K562 (cell line): ENCODE measurements around the gene SLC39A13. TPM values are rescaled to one million over a fixed set of nuclear protein-coding genes. Genes with fewer than 3 reads are reported as not detected.

ENCODE experiments used
- CTBP1 ChIP-seq: fragments of 450-650 bp; IDR thresholded peaks from 2 replicates; pipeline ENCODE4 v1.6.1; 2016; ENCODE audit warnings: borderline replicate concordance
- DPF2 ChIP-seq: fragments of 450-650 bp; IDR thresholded peaks from 2 replicates; pipeline ENCODE4 v1.6.1; 2016
- IRF2 ChIP-seq: sonication (generic); formaldehyde crosslinking; IDR thresholded peaks from 2 replicates; pipeline ENCODE4 v1.8.1; 2022; ENCODE audit warnings: mild to moderate bottlenecking, missing genetic modification reagents
- MBD2 ChIP-seq: sonication (generic); IDR thresholded peaks from 2 replicates; pipeline ENCODE4 v1.6.1; 2016; ENCODE audit warnings: low read depth, borderline replicate concordance
- MEF2D ChIP-seq: conservative IDR thresholded peaks from 2 replicates; pipeline ENCODE4 v1.6.1; 2016; ENCODE audit warnings: low read depth, missing genetic modification characterization, missing compliant biosample characterization
- RAD51 ChIP-seq: fragments of 450-650 bp; IDR thresholded peaks from 2 replicates; pipeline ENCODE4 v1.7.1; 2016; ENCODE audit warnings: low read depth, mild to moderate bottlenecking, borderline replicate concordance
- RBM14 ChIP-seq: fragments of 200-400 bp; formaldehyde crosslinking; IDR thresholded peaks from 2 replicates; pipeline ENCODE4 v1.6.1; 2018; ENCODE audit warnings: low read depth, mild to moderate bottlenecking, low read length, moderate library complexity, borderline replicate concordance; ENCODE audit not compliant: insufficient read depth
- ZFP1 ChIP-seq: fragments of 450-650 bp; formaldehyde crosslinking; IDR thresholded peaks from 2 replicates; pipeline ENCODE4 v1.4.0; 2020; ENCODE audit warnings: mild to moderate bottlenecking, mixed read lengths
- ZNF445 ChIP-seq: fragments of 250-450 bp; sonication (Bioruptor Pico); IDR thresholded peaks from 2 replicates; pipeline ENCODE4 v1.4.0; 2020; ENCODE audit warnings: low read depth, mild to moderate bottlenecking, moderate library complexity
- ZNF589 ChIP-seq: fragments of 200-800 bp; sonication (Bioruptor generic); IDR thresholded peaks from 2 replicates; pipeline ENCODE4 v1.6.1; 2016; ENCODE audit warnings: low read depth, missing genetic modification characterization, missing compliant biosample characterization
- polyA plus RNA-seq, 8 experiments: library from polyadenylated mRNA; depleted of rRNA in 4 of 8; stranded (reverse) in 5 of 8; unstranded in 3 of 8; fragments of >200 nt; fragmentation: Nextera tagmentation in 2 of 8; fragmentation: Illumina TruSeq in 1 of 8; extraction: Ambion mirVana in 2 of 8; extraction: Trizol in 1 of 8; gene quantifications; 2 replicates each; pipeline versions ENCODE4 v1.2.1 to v1.2.3, GENCODE V29; 2011 to 2014; ENCODE audit warnings: inconsistent platforms in 1 of 8, missing spikeins in 1 of 8
- total RNA-seq, 7 experiments: library from RNA; depleted of rRNA in 6 of 7; stranded (reverse); fragments of >200 nt in 6 of 7; fragmentation: Illumina TruSeq in 2 of 7; extraction: Trizol in 2 of 7; gene quantifications; 2 replicates each; pipeline versions ENCODE4 v1.2.1 to v1.2.3, GENCODE V29; 2011 to 2021; ENCODE audit warnings: low replicate concordance in 1 of 7
- TF ChIP-seq, protein P1 (sequence below): fragments of 450-650 bp; IDR thresholded peaks from 2 replicates; pipeline ENCODE4 v1.6.1; 2016; ENCODE audit warnings: antibody characterized with exemption
- TF ChIP-seq, protein P2 (sequence below), 2 experiments: fragments of 450-650 bp in 1 of 2; sonication (generic) in 1 of 2; formaldehyde crosslinking in 1 of 2; IDR thresholded peaks; 2 replicates each; pipeline versions ENCODE4 v1.7.1 to v1.9.0; 2016 to 2022; ENCODE audit warnings: inconsistent platforms in 1 of 2, mild to moderate bottlenecking in 1 of 2, missing genetic modification reagents in 1 of 2
- TF ChIP-seq, protein P3 (sequence below), 2 experiments: IDR thresholded peaks; 2 replicates each; pipeline ENCODE4 v1.6.1; 2012; ENCODE audit warnings: improper control_type of control experiment in 2 of 2, low read depth in 2 of 2, low read length in 2 of 2, borderline replicate concordance in 1 of 2

Gene SLC39A13
- total and polyA plus RNA-seq, 9 of the 15 experiments (the other 6 are each of a cell fraction or from before 2014, with no cell fraction given), result 0.17 to 15.9 (median 3.2) TPM

DNA sequence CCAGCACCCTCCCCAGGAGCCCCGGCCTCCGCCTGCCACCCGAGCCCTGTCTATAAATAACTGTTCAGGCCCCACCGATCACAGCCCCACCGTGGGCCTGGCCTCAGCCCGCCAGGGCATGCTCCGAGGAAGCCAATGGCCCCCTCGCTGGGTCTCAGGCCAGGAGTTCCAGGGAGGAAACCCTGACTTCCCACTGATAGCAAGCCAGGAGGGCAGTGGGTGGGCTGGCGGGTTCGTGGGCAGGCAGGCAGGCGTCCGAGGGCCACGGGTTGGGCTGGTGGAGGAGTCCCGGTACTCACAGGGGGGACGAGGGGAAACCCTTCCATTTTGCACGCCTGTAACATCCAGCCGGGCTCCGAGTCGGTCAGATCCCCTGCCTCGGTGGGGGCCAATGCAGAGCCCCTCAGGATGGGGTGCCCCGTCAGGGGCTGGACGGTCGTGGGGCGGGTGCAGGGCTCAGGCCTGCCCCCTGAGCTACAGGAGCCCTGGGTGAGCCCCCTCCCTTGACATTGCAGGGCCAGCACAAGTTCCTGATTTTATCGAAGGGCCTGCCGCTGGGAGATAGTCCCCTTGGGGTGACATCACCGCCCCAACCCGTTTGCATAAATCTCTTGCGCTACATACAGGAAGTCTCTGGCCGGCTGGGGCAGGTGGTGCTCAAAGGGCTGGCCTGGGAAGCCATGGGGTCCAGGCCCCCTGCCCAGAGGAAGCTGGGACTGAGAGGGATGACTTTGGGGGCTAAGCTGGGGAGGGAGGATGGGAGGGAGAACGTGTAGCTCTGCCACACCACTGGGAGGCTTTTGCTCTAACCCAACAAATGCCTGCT is 30.2 kb upstream of the SLC39A13 start, which contains the start of gene SPI1 (continued):
- TF ChIP-seq CTBP1 (peak; percentile 75), DPF2 (peak; percentile 96), IRF2 (no peak), ZNF589 (CRISPR knock-in tag) (peak; percentile 87), MBD2 (peak; percentile 71), RBM14 (0 out of 2 replicates have a peak, but pooled peaks have one; percentile 60), RAD51 (no peak; the same call in 1 of the 2 replicates), MEF2D (tag) (peak; percentile 17), ZNF445 (CRISPR knock-in tag) (no peak), ZFP1 (no peak)
- TF ChIP-seq, protein P1, sequence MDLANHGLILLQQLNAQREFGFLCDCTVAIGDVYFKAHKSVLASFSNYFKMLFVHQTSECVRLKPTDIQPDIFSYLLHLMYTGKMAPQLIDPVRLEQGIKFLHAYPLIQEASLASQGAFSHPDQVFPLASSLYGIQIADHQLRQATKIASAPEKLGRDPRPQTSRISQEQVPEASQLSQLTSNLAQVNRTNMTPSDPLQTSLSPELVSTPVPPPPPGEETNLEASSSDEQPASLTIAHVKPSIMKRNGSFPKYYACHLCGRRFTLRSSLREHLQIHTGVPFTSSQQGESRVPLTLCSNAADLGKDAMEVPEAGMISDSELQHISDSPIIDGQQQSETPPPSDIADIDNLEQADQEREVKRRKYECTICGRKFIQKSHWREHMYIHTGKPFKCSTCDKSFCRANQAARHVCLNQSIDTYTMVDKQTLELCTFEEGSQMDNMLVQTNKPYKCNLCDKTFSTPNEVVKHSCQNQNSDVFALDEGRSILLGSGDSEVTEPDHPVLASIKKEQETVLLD, result peak; percentile 16; the same call in 1 of the 2 replicates
- TF ChIP-seq, protein P2, sequence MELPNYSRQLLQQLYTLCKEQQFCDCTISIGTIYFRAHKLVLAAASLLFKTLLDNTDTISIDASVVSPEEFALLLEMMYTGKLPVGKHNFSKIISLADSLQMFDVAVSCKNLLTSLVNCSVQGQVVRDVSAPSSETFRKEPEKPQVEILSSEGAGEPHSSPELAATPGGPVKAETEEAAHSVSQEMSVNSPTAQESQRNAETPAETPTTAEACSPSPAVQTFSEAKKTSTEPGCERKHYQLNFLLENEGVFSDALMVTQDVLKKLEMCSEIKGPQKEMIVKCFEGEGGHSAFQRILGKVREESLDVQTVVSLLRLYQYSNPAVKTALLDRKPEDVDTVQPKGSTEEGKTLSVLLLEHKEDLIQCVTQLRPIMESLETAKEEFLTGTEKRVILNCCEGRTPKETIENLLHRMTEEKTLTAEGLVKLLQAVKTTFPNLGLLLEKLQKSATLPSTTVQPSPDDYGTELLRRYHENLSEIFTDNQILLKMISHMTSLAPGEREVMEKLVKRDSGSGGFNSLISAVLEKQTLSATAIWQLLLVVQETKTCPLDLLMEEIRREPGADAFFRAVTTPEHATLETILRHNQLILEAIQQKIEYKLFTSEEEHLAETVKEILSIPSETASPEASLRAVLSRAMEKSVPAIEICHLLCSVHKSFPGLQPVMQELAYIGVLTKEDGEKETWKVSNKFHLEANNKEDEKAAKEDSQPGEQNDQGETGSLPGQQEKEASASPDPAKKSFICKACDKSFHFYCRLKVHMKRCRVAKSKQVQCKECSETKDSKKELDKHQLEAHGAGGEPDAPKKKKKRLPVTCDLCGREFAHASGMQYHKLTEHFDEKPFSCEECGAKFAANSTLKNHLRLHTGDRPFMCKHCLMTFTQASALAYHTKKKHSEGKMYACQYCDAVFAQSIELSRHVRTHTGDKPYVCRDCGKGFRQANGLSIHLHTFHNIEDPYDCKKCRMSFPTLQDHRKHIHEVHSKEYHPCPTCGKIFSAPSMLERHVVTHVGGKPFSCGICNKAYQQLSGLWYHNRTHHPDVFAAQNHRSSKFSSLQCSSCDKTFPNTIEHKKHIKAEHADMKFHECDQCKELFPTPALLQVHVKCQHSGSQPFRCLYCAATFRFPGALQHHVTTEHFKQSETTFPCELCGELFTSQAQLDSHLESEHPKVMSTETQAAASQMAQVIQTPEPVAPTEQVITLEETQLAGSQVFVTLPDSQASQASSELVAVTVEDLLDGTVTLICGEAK (IDR thresholded peaks at IDR 0.05), result 0 out of 2 replicates have a peak, but pooled peaks have one; percentile 29
- TF ChIP-seq, protein P2 (CRISPR knock-in tag; IDR thresholded peaks at IDR 0.05), result no peak
- TF ChIP-seq, protein P3, sequence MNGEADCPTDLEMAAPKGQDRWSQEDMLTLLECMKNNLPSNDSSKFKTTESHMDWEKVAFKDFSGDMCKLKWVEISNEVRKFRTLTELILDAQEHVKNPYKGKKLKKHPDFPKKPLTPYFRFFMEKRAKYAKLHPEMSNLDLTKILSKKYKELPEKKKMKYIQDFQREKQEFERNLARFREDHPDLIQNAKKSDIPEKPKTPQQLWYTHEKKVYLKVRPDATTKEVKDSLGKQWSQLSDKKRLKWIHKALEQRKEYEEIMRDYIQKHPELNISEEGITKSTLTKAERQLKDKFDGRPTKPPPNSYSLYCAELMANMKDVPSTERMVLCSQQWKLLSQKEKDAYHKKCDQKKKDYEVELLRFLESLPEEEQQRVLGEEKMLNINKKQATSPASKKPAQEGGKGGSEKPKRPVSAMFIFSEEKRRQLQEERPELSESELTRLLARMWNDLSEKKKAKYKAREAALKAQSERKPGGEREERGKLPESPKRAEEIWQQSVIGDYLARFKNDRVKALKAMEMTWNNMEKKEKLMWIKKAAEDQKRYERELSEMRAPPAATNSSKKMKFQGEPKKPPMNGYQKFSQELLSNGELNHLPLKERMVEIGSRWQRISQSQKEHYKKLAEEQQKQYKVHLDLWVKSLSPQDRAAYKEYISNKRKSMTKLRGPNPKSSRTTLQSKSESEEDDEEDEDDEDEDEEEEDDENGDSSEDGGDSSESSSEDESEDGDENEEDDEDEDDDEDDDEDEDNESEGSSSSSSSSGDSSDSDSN (IDR thresholded peaks at IDR 0.05; ENCODE audit: borderline replicate concordance in 1 of 2, low read depth in 2 of 2, low read length in 2 of 2), result 0 out of 4 replicates have a peak, but pooled peaks of 1 of the 2 experiments have one; percentile 24
